ENCODE data around the gene DPCD. TPM values are rescaled to one million over a fixed set of nuclear protein-coding genes. Genes with fewer than 3 reads are reported as not detected.
A peak's percentile ranks its signal among the peaks of the same experiment; 100 is the strongest.

DPCD gene
- total and polyA plus RNA-seq, 12 donors: 12.9 to 46.8 (median 25.6) TPM

- Histone ChIP-seq H3K36me3 (peaks cover 0 to 54% (median 4%) of the 10 kb centered on the region in 9 donors), H3K4me3 (no peak overlapping the region), H3K27ac (no peak overlapping the region), H3K4me1 (peaks cover 0 to 16% (median 5%) of the 10 kb centered on the region in 9 donors), H3K27me3 (no peaks in the 10 kb centered on the region), H3K9me3 (no peaks in the 10 kb centered on the region)
- ATAC-seq (peak; percentile 73 to 90 (median 84)), DNase-seq (peak; percentile 19 to 75)
- TF ChIP-seq CTCF (IDR thresholded peaks at IDR 0.05): peak; percentile 69 to 89 (median 85)
- 47 to 49% methylated on average over 6 of the region's 6 CpGs for WGBS, 2 donors
- intact Hi-C loops (cut with DNase I): loop anchor here (2.0 to 10.0 kb wide), 8 partner anchors 172 to 472 kb away; partner anchors contain the start of genes NPM3 (in 4 of the 10) and FGF8 (in 2 of the 10)
Measured at GRCh38 chr10:101602761-101603398, 14.8 kb downstream of the DPCD start.

GRCh38 chr10:101607124-101607523, 19.0 kb downstream of the DPCD start:
- no peak for DNase-seq
- Histone ChIP-seq H3K36me3 (peaks cover 0 to 83% (median 43%) of the 10 kb centered on the region in 9 donors), H3K4me1 (peaks cover 0 to 11% (median 3%) of the 10 kb centered on the region in 9 donors), H3K9me3 (no peaks in the 10 kb centered on the region), H3K27ac (no peak overlapping the region), H3K27me3 (no peaks in the 10 kb centered on the region), H3K4me3 (no peak overlapping the region)
- no peak for TF ChIP-seq CTCF (IDR thresholded peaks at IDR 0.05)
- no peak for ATAC-seq
- intact Hi-C loops (cut with DNase I): loop anchor here in 4 of 10 donors (10.0 kb wide), 3 partner anchors 168 to 468 kb away; partner anchors contain the start of gene FGF8 (in 1 of the 4)
- WGBS, 2 donors: 39 to 54% methylated on average over 2 of the region's 2 CpGs

- ATAC-seq (no peak), DNase-seq (no peak)
- Histone ChIP-seq H3K4me3 (no peak overlapping the region), H3K27ac (no peak overlapping the region), H3K9me3 (no peaks in the 10 kb centered on the region), H3K36me3 (peaks cover 0 to 88% (median 43%) of the 10 kb centered on the region in 9 donors), H3K27me3 (no peaks in the 10 kb centered on the region), H3K4me1 (peaks cover 0 to 5% (median 0%) of the 10 kb centered on the region in 9 donors)
- no peak for TF ChIP-seq CTCF (IDR thresholded peaks at IDR 0.05)
- WGBS, 2 donors: 71 to 88% methylated on average over 4 of the region's 4 CpGs
- intact Hi-C loops (cut with DNase I): loop anchor here in 4 of 10 donors (10.0 kb wide), 3 partner anchors 165 to 465 kb away; partner anchors contain the start of gene FGF8 (in 1 of the 4)
Measured at GRCh38 chr10:101609481-101609880, 21.4 kb downstream of the DPCD start.

- Histone ChIP-seq H3K27ac (peak overlapping the region in 1 of 10 donors; percentile 16), H3K9me3 (no peaks in the 10 kb centered on the region), H3K36me3 (peaks cover 0 to 83% (median 39%) of the 10 kb centered on the region in 9 donors), H3K4me1 (peaks cover 0 to 9% (median 0%) of the 10 kb centered on the region in 9 donors), H3K27me3 (no peaks in the 10 kb centered on the region), H3K4me3 (no peak overlapping the region)
- peak in 4 of 8 donors; percentile 18 to 30 (median 24) for ATAC-seq
- intact Hi-C loops (cut with DNase I): no loop called here
- DNase-seq: no peak
- TF ChIP-seq CTCF (IDR thresholded peaks at IDR 0.05): no peak
- WGBS, 2 donors: 63 to 76% methylated on average over 16 of the region's 16 CpGs
Measured at GRCh38 chr10:101611096-101611905, 23.2 kb downstream of the DPCD start.

Data from heart right ventricle (tissue), 16 donors.